IPS DF 4.7 (cell line): ENCODE data around the gene B3GNT8.
"Not testable (repeated sequence)": the region's sequence is repeated elsewhere in the genome, so short reads cannot be mapped to it uniquely, and the experiment has no call there.

Source experiments
- DNase-seq: peaks from one replicate; pipeline ENCODE4 v3.0.0-alpha.2; 2013; ENCODE audit warnings: low spot score; ENCODE audit errors: extremely low read depth

Gene B3GNT8, protein sequence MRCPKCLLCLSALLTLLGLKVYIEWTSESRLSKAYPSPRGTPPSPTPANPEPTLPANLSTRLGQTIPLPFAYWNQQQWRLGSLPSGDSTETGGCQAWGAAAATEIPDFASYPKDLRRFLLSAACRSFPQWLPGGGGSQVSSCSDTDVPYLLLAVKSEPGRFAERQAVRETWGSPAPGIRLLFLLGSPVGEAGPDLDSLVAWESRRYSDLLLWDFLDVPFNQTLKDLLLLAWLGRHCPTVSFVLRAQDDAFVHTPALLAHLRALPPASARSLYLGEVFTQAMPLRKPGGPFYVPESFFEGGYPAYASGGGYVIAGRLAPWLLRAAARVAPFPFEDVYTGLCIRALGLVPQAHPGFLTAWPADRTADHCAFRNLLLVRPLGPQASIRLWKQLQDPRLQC

GRCh38 chr19:41426952-41427646 lies at the start of gene B3GNT8:
Gene B3GNT8, minus strand, starts transcription at chr19:41427374. Its CDS starts 596 bp downstream, at chr19:41426778.
- DNase-seq, result no peak

- no peak for DNase-seq
Measured at GRCh38 chr19:41476583-41476982, 49.4 kb upstream of the B3GNT8 start.

GRCh38 chr19:41463257-41464256 lies 36.4 kb upstream of the B3GNT8 start:
- not testable (repeated sequence) for DNase-seq

DNA sequence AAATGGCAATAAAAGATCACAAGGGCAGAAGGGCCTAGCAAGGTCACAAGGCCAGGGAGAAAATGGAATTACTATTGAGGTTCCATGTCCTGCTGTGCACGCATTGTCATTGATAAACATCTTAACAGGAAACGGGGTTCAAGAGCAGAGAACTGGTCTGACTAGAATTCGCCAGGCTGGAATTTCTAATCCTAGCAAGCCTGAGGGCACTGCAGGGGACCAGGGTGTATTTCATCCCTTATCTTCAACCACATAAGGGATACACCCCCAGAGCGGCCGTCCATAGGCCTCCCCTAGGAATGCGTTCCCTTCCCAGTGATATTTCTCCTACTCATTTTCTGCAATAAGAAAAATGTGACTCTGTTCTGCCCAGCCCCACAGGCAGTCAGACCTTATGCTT lies 35.3 kb upstream of the B3GNT8 start:
- DNase-seq, result no peak

DNA sequence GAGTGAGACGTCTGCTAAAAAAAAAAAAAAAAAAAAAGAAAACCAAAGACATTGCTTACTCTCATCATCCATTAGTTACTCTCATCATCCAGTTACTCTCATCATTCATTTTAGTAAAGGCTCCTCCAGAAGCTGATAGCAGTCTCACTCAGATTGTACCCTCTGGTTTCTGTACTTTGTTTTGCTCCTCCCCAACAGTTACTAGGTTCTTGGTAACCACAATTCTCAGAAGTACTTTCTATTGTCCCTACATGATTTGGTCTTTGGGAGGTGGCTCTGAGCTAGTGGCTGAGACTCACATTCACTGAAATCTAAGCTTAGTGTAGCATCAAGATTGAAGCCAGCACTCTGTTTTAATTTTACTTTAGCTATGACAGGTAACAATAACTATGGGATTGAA lies 30.1 kb upstream of the B3GNT8 start:
- no peak for DNase-seq

- DNase-seq, result no peak
Measured at GRCh38 chr19:41456342-41456918, 29.3 kb upstream of the B3GNT8 start.

DNA sequence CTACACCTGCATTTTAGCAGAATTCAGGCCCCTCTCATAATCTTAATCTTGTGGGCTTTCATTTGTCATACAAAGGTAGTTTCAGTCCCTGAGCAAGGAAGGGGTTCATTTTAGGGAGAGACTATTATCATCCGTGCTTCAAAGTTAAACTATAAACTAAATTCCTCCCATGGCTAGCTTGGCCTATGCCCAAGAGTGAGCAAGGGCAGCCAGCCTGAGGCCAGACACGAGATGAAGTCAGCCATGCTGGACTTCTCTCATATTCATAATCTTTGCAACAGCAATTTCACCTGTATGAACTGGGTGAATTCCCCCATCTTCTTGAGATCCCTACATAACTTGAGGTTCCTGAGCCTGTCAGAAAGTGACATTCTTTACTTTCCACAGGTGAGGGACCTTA lies 28.8 kb upstream of the B3GNT8 start:
- DNase-seq, result no peak

GRCh38 chr19:41452584-41453275 lies 25.6 kb upstream of the B3GNT8 start:
- no peak for DNase-seq

DNA sequence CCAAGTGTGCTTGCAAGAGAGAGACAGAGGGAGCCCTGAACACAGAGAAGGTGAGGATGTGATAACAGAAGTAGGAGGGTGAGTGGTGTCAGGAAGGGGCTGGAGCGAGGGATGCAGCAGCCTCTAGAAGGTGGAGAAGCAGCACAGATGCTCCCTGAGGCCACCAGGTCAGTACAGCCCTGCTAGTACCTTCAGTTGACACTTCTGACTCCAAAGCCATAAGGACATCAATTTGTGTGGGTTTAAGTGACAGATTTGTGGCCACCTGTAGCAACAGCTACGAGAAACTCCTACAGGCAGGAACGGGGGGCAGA lies 22.6 kb upstream of the B3GNT8 start:
- DNase-seq, result no peak

DNA sequence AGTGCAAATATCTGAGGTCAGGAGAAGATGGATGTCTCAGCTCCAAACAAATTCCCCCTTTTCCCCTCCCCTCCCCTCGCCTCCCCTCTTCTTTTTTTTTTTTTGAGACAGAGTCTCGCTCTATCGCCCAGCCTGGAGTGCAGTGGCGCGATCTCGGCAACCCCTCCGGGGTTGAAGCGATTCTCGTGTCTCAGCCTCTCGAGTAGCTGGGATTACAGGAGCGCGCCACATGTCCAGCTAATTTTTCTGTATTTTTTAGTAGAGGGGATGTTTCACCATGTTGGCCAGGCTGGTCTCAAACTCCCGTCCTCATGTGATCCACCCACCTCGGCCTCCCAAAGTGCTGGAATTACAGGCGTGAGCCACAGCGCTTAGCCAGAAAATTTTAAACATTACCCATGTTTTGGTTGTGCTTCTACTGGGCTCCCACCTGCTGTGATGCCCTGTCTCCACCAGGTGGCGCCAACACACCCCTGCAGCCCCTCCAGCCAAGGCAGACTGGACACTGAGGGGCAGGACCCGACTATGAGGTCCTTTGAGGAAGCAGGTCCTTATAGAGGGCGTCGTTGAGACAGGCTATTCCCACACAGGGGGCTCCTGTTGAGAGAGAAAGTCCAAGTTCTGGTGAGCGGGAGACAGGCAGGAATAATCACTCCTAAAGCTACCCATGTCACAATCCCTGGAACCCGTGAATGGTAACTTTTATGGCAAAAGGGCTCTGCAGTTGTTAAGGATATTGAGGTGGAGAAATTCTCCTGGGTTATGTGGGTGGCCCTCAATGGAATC lies 22.1 kb upstream of the B3GNT8 start:
- DNase-seq, result peak; percentile 60

GRCh38 chr19:41447732-41448332 lies 20.7 kb upstream of the B3GNT8 start:
- no peak for DNase-seq

DNA sequence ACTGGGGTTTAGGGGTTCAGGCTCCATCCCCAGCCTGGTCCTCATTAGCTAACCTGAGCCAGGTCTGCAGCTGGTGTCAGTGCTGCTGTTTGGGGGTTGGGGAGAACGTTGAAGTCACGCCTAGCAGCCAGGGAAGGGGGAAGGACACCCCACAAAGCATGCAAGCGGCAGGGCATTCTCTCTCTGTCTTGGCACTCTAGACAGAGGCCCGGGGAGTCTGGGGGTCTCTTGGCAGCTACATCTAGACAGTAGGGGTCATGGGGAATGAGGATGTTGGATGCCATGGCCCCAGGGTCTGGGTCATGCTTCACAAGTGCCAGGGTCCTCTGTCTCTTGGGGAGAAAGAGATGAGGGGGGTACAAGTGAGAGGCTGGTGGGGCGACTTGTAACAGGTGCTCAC lies 18.4 kb upstream of the B3GNT8 start:
- DNase-seq, result no peak

DNA sequence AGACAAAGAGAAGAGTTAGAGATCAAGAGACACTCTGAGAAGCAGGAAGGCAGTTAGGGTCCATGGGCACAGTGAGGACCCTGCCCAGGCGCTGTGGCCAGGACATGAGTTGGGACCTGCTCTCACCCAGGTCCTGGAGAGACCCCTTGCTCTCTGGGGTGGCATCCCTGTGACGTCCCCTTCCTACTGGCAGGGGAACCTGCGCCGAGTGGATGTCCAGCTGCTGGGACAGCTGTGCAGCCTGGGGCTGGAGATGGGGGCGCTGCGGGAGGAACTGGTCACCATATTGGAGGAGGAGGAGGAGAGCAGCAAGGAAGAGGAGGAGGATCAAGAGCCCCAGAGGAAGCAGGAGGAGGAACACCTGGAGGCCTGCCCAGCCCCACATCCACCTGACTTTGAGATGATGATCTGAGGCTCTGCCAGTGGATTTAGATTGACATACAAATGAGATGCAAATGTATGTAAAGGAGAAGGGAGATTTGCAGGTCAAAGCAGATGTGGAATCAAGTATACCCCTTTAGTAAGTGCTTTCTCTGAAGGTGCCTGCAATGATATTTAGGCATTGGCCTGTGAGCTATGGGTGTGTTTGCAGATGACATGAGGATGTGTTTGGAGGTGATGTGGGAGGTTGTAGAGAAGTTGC lies 16.8 kb upstream of the B3GNT8 start:
- no peak for DNase-seq

GRCh38 chr19:41442473-41443355 lies 15.5 kb upstream of the B3GNT8 start, which contains the start of gene ERICH4:
Gene ERICH4, plus strand, starts transcription at chr19:41443156. Its CDS starts 14 bp downstream, at chr19:41443170.
- DNase-seq, result no peak

- DNase-seq, result no peak
Measured at GRCh38 chr19:41441321-41441945, 14.3 kb upstream of the B3GNT8 start.

DNA sequence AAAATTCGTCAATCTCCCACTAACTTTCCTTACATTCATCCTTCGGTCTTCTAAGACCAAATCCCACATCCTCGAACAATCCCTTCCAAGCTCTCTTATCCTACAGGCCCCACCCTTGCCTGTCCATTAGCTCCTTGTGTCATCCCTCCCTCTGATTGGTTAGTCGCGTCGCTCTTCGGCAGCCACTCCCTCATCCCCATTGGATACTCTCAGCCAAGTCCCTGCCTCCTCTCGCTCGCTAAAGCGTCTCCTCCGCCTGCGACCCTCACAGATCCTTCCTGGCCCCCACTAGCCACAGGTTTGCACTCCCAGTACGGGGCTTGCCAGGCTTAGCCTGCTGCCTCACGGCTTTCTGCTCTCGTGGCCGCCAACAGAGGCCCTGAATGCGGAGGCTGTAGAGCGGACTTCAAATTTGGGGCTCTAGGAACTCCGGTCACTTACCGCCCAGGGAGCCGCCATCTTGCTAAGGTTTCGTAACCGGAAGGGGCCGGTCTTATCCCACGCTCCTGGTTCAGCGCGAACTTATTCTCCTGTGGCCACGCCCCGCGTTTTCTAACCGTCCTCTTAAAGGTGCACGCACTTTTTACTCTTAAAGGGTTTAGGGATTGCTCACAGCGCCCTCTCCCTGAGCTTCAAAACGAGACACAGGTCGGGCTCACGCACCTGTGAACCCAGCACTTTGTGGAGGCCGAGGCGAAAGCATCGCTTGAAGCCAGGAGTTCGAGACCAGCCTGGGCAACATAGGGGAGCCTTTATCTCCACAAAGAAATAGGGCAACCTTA lies 12.5 kb upstream of the B3GNT8 start, which contains the start of gene DMAC2:
DMAC2 (minus strand) TSS at position 472 of the 782 bp plus-strand sequence; CDS start at position 459, 13 bp downstream.
- peak; percentile 97 for DNase-seq
